HG02623 (cell line): Measurements from ENCODE around the gene MVD.
A peak's percentile ranks its signal among the peaks of the same experiment; 100 is the strongest.

Experiments
- ATAC-seq: cut with Tn5 transposase; IDR thresholded peaks from one replicate; pipeline ENCODE4 v1.9.1; 2021; ENCODE audit warnings: moderate library complexity; ENCODE audit not compliant: unreplicated experiment

Gene MVD, protein sequence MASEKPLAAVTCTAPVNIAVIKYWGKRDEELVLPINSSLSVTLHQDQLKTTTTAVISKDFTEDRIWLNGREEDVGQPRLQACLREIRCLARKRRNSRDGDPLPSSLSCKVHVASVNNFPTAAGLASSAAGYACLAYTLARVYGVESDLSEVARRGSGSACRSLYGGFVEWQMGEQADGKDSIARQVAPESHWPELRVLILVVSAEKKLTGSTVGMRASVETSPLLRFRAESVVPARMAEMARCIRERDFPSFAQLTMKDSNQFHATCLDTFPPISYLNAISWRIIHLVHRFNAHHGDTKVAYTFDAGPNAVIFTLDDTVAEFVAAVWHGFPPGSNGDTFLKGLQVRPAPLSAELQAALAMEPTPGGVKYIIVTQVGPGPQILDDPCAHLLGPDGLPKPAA

DNA sequence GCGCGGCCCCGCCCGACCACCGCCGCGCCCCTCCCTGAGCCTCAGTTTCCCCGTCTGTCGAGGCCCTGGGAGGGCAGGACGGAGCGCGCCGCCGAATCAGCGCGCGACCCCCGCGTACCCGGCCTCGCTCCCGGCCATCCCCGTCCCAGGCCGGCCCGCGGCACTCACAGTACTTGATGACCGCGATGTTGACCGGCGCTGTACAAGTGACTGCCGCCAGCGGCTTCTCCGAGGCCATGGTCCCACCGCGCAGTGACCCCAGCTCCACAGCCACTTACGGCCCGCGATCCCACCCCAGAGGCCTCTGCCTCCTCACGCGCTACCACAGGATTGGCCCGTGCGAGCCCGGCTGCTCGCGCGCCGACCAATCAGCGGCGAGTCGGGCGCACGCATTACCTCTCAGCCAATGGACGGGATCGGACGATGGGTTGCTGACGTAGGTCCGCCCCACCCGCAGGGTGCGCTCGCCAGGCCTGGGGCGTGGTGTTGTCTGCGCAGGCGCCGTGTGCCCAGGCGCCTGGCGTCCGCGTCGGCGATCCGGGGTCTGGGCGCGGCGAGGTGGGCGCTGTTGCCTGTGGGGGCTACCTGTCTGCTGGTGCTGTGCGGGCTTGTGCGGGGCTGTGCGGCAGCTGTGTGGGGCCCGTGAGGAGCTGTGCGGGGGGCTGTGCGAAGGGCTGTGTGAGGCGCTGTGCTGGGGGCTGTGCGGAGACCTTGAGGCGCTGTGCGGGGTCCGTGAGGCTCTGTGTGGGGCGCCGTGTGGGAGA, at the start of gene MVD:
TSS of gene MVD (minus strand) at position 249 of the 764 bp plus-strand sequence. CDS start at position 238, 11 bp downstream.
- peak; percentile 96 for ATAC-seq

DNA sequence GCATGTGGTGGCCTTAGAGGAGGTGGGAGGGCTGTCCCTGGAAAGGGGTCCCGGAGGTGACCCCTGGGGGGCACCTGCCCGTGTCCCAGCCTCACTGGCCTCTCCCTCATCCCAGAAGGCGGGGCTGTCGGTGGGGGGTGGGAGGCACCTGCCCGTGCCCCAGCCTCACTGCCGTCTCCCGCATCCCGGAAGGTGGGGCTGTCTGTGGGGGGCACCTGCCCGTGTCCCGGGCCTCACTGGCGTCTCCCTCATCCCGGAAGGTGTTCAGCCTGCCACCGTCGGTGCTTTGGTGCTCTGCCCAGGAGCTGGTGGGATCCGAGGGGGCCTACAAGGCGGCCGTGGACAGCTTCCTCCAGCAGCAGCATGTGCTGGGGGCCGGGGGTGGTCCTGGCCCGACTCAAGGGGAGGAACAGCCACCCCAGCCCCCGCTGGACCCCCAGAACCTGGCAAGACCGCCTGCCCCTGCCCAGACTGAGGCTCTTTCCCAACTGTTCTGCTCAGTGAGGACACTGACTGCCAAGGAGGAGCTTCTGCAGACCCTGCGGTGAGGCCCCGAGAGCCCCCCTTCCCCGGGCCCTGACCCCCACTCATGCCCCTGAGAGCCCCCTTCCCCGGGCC, 49.6 kb upstream of the MVD start:
- ATAC-seq: no peak

GRCh38 chr16:88711750-88712340, 49.0 kb upstream of the MVD start:
- no peak for ATAC-seq

- ATAC-seq: no peak
Measured at GRCh38 chr16:88710556-88710955, 47.7 kb upstream of the MVD start.

- no peak for ATAC-seq
Measured at GRCh38 chr16:88706965-88707826, 44.3 kb upstream of the MVD start.

DNA sequence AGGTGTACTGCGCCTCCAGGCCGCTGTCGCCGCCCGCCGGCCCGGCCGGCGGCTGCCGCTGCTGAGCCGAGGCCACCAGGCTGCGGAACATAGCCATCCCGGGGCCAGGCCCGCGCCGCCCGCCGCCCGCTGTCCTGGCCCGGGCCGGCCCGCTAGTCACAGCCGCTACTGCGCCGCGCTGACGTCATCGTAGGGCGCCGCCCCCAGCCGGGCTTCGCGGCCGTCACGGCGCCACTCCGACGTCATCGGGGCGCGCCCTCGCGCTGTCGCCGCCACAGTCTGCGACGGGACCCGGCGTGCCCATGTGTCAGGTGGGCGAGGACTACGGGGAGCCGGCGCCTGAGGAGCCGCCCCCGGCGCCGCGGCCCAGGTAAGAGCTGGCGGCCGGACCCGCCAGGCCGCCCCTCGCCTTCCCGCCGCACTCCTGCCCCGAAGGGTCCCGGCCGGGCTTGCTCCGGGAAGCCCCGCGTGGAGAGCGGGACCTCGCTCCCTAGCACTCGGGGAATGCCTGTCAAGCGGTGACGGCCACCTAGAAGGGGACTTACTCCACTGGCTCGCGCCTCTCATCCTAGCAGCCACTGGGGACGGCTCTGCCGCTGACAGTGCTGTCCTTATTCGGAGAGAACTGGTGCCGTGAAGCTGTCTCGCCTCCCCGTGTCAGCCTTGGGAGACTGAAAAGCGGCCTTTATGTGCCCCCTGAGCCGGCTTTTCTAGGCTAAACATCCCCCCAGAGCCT, 43.5 kb upstream of the MVD start, which contains the start of the genes CTU2 and RNF166:
TSS of gene CTU2 (plus strand) at position 275 of the 736 bp plus-strand sequence. CDS start at position 303, 28 bp downstream.
TSS of gene RNF166 (minus strand) at position 180 of the 736 bp plus-strand sequence. CDS start at position 97, 83 bp downstream.
- peak; percentile 66 for ATAC-seq

DNA sequence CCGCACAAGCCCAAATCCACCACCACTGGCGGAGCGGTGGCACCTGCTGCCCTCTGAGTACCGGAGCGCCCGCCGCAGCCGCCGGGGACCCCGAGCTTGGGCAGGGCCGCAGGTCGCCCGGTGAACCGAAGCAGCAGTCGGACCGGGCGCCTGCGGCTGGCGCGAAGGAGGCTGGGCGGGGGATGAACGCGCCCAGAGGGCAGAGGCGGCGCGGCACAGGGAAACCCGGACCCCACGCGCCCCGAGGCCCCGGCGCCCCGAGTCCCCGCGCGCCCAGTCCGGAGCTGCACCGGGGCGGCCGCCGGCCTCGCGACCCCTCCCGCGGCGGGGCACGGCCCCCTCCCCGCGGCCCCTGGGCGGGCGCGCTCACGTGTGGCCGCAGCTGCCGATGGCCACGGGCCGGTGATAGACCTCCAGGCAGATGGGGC, 42.9 kb upstream of the MVD start:
- no peak for ATAC-seq

DNA sequence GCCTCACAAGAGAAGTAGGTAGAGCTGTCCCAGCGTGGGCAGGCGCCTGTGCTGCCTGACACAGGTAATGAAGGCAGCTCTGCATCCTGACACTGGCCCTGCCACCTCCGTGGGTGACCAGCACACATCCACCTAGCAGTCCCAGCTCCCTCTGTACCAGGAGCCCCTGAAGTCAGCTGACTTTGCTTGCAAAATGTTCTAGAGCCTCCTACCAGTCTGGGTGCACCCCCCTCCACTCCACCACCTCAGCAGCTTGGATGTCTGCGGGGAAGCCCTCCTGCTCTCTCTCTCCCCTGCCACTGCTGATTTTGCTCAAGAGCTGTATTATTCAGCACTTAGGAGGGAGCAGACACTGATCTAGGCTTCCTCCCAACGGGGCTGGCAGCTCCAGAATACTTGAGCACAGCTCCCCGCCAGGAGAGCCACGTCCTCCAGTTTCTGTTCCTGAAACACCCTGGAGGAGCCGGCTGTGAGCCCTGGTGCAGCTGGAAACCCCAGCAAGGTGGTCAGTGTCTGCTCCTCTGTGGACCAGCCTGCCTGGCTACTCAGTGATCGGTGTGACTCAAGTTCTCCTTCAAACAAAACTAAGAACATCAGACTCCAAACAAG, 42.3 kb upstream of the MVD start:
- ATAC-seq: no peak

GRCh38 chr16:88703486-88704309, 40.8 kb upstream of the MVD start:
- ATAC-seq: no peak

DNA sequence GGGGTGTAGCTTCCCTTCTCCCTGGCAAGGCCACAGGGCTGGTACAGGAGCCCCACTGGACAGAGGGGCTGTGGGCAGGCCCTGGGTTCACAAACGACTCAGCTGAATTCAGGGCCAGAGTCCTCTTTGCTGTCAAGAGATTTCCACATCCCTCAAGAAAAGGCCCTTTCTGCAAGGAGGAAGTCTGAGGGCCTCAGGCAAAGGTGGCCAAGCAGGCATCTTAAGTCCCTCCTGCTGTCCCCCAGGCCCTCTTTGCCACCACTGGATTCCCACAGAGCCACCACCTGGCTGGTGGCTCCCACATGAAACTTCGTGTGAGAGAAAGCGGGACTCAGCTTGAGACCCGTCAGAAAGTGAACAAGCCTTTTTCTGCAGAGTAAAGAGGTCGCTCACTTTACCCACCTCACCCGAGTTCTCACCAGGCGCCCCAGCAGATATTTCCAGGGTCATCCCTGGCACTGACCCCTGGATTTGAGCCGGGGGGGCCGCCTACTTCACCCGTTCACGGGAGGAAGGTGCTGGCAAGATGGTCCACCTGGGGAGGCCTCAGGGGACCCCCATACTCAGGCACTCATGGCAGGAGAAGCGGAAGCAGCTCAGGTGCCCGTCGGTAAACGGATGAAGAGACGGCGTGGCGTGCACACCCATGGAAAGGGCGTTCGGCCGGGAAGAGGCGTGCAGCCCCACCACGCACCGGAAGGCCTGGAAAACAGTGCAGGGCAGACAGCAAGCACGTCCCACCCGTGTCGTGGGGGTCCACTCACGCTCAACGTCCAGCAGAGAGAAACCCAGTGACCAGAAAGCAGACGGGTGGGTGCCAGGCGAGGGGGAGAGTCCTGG, 39.7 kb upstream of the MVD start:
- ATAC-seq: no peak

- ATAC-seq: no peak
Measured at GRCh38 chr16:88701581-88702370, 38.9 kb upstream of the MVD start.

GRCh38 chr16:88700636-88701482, 38.0 kb upstream of the MVD start:
- peak; percentile 52 for ATAC-seq

- no peak for ATAC-seq
Measured at GRCh38 chr16:88700322-88700635, 37.4 kb upstream of the MVD start.

- ATAC-seq: no peak
Measured at GRCh38 chr16:88699180-88699579, 36.3 kb upstream of the MVD start.

GRCh38 chr16:88698646-88699045, 35.8 kb upstream of the MVD start:
- no peak for ATAC-seq
